ENCODE measurements around the gene TRAF7.
A peak's percentile ranks its signal among the peaks of the same experiment; 100 is the strongest.

The TRAF7 gene

DNA sequence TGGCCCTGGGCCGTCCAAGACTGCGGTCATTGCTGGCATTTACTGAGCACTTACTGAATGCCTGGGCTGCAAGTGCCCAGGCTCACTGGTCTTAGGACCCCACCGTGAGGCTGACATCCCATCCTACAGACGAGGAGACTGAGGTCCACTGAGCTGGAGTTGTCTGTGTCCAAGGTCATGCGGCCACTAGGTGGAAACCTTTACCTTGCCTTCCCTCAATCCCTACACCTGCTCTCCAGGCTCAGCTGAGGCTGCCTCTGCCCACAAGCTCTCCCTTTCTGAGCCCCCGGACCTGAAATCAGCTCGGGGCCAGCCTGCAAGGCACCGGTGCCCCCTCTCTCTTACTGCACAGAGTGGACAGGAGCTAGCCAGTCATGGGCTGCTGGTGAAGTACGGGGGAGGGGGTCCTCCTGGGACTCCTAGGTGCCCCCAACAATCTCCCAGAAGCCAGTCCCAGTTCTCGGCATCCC lies 39.3 kb downstream of the TRAF7 start:
- DNase-seq (ENCODE audit: extremely low spot score): peak; percentile 75
- POLR2A ChIA-PET: interaction anchor here (3.3 kb wide), 1 partner anchor 40 kb away, joined by 14 read pairs; the partner anchor contains the start of gene TRAF7
- CTCF ChIA-PET: interaction anchor here (0.6 to 2.2 kb wide), 26 partner anchors 8 to 317 kb away, joined by 3 to 20 read pairs (median 4); partner anchors contain the start of genes CCNF, ECI1 and MLST8
- TF ChIP-seq, protein P1, sequence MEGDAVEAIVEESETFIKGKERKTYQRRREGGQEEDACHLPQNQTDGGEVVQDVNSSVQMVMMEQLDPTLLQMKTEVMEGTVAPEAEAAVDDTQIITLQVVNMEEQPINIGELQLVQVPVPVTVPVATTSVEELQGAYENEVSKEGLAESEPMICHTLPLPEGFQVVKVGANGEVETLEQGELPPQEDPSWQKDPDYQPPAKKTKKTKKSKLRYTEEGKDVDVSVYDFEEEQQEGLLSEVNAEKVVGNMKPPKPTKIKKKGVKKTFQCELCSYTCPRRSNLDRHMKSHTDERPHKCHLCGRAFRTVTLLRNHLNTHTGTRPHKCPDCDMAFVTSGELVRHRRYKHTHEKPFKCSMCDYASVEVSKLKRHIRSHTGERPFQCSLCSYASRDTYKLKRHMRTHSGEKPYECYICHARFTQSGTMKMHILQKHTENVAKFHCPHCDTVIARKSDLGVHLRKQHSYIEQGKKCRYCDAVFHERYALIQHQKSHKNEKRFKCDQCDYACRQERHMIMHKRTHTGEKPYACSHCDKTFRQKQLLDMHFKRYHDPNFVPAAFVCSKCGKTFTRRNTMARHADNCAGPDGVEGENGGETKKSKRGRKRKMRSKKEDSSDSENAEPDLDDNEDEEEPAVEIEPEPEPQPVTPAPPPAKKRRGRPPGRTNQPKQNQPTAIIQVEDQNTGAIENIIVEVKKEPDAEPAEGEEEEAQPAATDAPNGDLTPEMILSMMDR (IDR thresholded peaks at IDR 0.05; ENCODE audit: control extremely low read depth, extremely low read depth, low read depth, missing control alignments): peak; percentile 55

DNA sequence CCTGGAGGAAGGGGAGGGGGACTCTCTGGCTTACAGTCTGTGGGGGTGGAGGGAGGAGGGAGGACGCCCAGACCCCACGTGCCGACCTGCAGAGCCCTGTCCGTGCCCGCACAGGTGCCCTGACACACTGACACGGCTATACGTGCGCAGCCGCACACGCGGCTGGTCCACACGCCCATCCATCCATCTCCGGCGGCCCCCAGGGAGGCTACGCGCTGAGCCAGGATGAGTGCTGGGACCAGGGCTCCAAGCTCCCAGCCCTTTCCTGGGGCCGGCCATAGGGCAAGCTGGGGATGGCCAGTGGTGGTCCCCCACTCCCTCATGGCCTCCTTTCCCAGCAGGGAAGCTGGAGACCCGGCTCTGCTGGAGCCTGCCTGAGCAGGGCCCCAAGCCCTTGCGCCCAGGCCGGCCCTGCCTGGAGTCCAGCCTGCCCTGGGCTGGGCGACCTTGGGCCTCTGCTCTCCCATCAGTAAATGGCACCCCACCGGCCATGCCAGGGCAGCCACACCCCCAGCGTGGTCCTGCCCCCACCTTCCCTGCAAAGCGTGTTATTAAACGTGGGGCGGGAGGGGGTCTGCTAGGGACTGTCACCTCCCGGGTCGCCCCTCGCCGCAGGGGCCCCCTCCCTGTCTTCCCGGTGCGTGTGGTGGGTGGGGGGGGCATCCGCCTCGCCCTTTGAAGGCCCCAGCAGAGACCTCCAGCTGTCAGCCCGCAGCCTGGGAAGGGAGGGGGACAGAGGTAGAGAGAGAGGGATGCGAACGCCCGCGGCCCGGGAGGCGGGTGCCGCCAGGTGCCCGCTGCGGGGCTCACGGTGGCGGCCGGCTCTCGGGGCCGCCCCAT lies 40.0 kb downstream of the TRAF7 start:
- TF ChIP-seq, protein P1 (IDR thresholded peaks at IDR 0.05; ENCODE audit: control extremely low read depth, extremely low read depth, low read depth, missing control alignments): no peak
- DNase-seq (ENCODE audit: extremely low spot score): no peak
- CTCF ChIA-PET: interaction anchor here (0.7 to 2.2 kb wide), 22 partner anchors 8 to 317 kb away, joined by 3 to 20 read pairs (median 5); partner anchors contain the start of genes ECI1 and MLST8
- POLR2A ChIA-PET: interaction anchor here (0.5 to 3.3 kb wide), 2 partner anchors 41 to 243 kb away, joined by 6 to 14 read pairs; partner anchors contain the start of gene TRAF7

DNA sequence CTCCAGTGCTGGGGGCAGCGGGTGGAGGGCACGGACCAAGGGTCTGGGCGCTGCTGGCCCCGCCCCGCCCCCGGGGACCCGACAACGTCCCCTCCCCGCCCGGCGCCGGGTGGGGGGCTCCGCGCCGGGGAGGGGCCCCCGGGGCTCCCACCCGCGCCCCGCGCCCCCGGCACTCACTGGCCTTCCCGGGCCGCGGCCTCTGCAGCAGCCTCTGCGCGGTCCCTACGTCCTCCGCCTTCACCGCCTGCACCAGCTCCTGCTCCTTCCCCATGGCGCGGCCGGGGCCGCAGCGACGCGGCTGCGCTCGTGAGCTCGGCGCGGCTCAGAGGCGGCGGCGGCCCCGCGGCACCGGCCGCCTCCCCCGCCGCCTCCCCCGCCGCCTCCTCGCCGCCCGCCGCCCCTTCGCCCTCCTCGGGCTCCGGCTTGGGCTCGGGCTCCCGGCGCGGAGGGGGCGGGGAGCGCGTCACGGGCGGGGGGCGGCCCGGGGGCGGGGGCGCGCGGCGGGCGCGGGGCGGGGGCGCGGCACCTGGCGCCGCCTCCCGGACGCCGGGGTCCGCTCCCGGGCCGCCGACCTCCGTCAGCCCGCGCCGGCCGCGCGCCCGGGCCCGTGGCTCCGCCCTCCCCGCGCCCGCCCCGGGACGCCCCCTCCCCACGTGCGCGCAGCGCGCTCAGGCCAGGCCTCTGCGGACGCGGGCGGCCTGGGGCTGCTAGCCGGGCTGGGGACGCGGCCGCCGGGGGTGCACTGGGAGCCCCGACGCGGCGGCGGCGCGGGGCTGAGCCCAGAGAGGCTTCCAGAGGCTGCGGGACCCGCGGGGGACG lies 40.8 kb downstream of the TRAF7 start, which contains the start of gene CASKIN1:
TSS of gene CASKIN1 (minus strand) at position 444 of the 819 bp plus-strand sequence. CDS start at position 271, 173 bp downstream.
- ChIA-PET CTCF (interaction anchor here (1.9 to 2.1 kb wide), 2 partner anchors 14 to 37 kb away, joined by 5 read pairs; no protein-coding TSS in a partner anchor), POLR2A (interaction anchor here (0.5 to 1.6 kb wide), 2 partner anchors 41 to 242 kb away, joined by 3 to 6 read pairs; partner anchors contain the start of gene TRAF7)
- DNase-seq (ENCODE audit: extremely low spot score): peak; percentile 48
- TF ChIP-seq, protein P1 (IDR thresholded peaks at IDR 0.05; ENCODE audit: control extremely low read depth, extremely low read depth, low read depth, missing control alignments): no peak

DNA sequence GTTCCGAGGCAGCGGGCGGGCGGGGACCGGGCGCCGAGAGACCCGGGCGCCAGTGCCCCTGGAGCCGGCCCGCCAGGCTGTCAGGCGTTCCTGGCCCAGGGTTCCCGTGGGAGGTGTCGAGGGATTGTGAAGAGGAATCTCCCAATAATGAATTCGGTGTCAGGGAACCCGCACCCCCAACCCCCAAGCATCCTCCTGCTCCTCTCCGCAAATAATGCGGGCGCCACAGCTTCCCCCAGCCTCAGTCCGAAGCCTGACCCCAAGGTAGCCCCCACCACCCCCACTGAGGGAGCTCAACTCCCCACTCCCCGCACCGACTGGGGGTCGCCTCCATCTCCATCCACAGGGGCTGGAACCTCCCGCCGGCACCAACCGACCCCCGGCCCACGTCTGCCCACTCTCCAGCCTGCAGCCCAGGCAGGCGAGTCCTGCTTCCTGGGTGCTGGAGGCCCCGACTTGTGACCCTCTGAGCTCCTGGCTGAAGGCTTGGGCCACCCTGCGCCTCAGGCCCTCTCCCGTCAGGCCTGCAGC lies 41.5 kb downstream of the TRAF7 start:
- TF ChIP-seq, protein P1 (IDR thresholded peaks at IDR 0.05; ENCODE audit: control extremely low read depth, extremely low read depth, low read depth, missing control alignments): no peak
- POLR2A ChIA-PET: interaction anchor here (1.6 kb wide), 1 partner anchor 42 kb away, joined by 3 read pairs; the partner anchor contains the start of gene TRAF7
- DNase-seq (ENCODE audit: extremely low spot score): no peak
- CTCF ChIA-PET: no interaction called here

DNA sequence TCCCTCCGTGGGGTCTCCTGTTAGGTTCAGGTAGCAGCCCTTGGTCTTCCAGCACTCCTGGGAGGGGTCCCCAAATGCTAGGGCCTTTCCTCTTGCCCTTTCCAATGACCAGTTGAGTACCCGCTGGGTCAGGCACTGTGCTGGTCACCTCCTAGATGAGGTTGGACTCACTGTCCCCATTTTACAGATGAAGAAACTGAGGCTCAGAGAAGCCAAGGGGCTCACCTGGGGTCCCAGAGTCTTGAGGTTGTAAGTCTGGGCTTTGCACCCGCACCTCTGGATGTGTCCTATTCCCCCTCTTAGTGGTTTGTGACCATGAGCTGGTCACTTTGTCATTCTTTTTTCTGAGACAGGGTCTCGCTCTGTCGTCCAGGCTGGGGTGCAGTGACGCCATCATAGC lies 42.2 kb downstream of the TRAF7 start:
- POLR2A ChIA-PET: interaction anchor here (1.4 to 1.6 kb wide), 2 partner anchors 42 kb away, joined by 3 read pairs; partner anchors contain the start of gene TRAF7
- TF ChIP-seq, protein P1 (IDR thresholded peaks at IDR 0.05; ENCODE audit: control extremely low read depth, extremely low read depth, low read depth, missing control alignments): no peak
- CTCF ChIA-PET: no interaction called here
- DNase-seq (ENCODE audit: extremely low spot score): no peak

Measured in GM10248 (cell line).